ENCODE measurements around the gene CCDC39.

Gene CCDC39

GRCh38 chr3:180679178-180680096 is at the start of gene CCDC39:
Gene CCDC39 (minus strand): TSS chr3:180679489. CDS start chr3:180679380, 109 bp downstream.
- peak; percentile 57 for DNase-seq

GRCh38 chr3:180720012-180720411 is 40.7 kb upstream of the CCDC39 start:
- DNase-seq, result no peak

GRCh38 chr3:180707896-180708295 is 28.6 kb upstream of the CCDC39 start:
- DNase-seq, result no peak

GRCh38 chr3:180705619-180706018 is 26.3 kb upstream of the CCDC39 start:
- DNase-seq, result no peak

GRCh38 chr3:180704532-180704931 is 25.2 kb upstream of the CCDC39 start:
- DNase-seq, result no peak

GRCh38 chr3:180700941-180701340 is 21.7 kb upstream of the CCDC39 start:
- DNase-seq, result no peak

GRCh38 chr3:180698760-180699270 is 19.5 kb upstream of the CCDC39 start:
- DNase-seq, result no peak

- DNase-seq, result no peak
Observed at GRCh38 chr3:180694321-180694720, 15.0 kb upstream of the CCDC39 start.

- DNase-seq, result no peak
Observed at GRCh38 chr3:180693656-180694055, 14.4 kb upstream of the CCDC39 start.

- DNase-seq, result no peak
Observed at GRCh38 chr3:180690061-180690460, 10.8 kb upstream of the CCDC39 start.

GRCh38 chr3:180684807-180685206 is 5.5 kb upstream of the CCDC39 start:
- no peak for DNase-seq

GRCh38 chr3:180683816-180684215 is 4.5 kb upstream of the CCDC39 start:
- no peak for DNase-seq

GRCh38 chr3:180680097-180680430 is 775 bp upstream of the CCDC39 start:
- peak; percentile 32 for DNase-seq

GRCh38 chr3:180678231-180678630 is 1.1 kb downstream of the CCDC39 start:
- DNase-seq, result no peak

- DNase-seq, result no peak
Observed at GRCh38 chr3:180661444-180661843, 17.8 kb downstream of the CCDC39 start.

GRCh38 chr3:180657094-180657493 is 22.2 kb downstream of the CCDC39 start:
- no peak for DNase-seq

GRCh38 chr3:180656406-180656805 is 22.9 kb downstream of the CCDC39 start:
- DNase-seq, result no peak

GRCh38 chr3:180646187-180646790 is 33.0 kb downstream of the CCDC39 start:
- DNase-seq, result no peak

- no peak for DNase-seq
Observed at GRCh38 chr3:180640987-180641386, 38.3 kb downstream of the CCDC39 start.

- no peak for DNase-seq
Observed at GRCh38 chr3:180633722-180634121, 45.6 kb downstream of the CCDC39 start.

- DNase-seq, result no peak
Observed at GRCh38 chr3:180631317-180631716, 48.0 kb downstream of the CCDC39 start.

GRCh38 chr3:180630371-180630770 is 48.9 kb downstream of the CCDC39 start:
- DNase-seq, result no peak

GRCh38 chr3:180626844-180627243 is 52.4 kb downstream of the CCDC39 start:
- no peak for DNase-seq

GRCh38 chr3:180624714-180625113 is 54.6 kb downstream of the CCDC39 start:
- no peak for DNase-seq
